ENCODE data around the gene ADAM10.

DNA sequence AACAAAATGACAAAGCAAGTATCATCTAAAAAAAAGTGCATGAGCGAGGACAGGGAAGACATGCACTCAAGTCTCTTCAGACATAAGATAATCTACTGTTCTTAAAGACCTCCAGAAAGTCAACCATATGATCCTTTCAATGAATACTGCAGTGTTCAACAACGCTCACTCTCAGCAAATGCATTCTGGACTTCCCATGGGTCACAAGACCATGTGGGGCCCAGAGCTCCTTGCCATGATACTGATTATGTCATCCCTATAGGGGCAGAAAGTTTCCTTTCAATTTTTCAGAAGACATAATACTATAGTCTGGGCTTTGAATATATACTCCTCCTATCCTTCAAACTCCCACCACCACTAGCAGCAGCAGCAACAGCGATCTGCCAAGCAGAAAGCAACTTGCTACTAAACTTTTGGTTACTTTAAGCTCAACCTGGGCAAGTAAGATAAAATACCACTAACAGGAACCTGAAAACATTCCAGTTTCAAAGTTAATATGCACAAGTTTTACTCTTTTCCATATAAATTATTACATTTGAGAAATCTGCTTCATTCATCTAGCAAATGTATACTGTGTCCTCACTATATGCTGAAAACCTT lies 143.5 kb downstream of the ADAM10 start:
- TF ChIP-seq ZNF274 (IDR thresholded peaks at IDR 0.05; ENCODE audit: low read depth, low read length): no peak
- TF ChIP-seq YY1 (IDR thresholded peaks at IDR 0.05; ENCODE audit: insufficient read depth, insufficient read length): no peak
- TF ChIP-seq SUZ12 (IDR thresholded peaks at IDR 0.05; ENCODE audit: extremely low read depth, insufficient read depth, insufficient read length): no peak

All from NT2/D1 (cell line).